Measurements from ENCODE around the gene TPST2. TPM values are rescaled to one million over a fixed set of nuclear protein-coding genes. Genes with fewer than 3 reads are reported as not detected.

The TPST2 gene
- total and polyA plus RNA-seq, 10 of the 15 experiments (the other 5 are each of a cell fraction or from before 2014, with no cell fraction given) = 6.3 to 33.7 (median 28.4) TPM

- RAD21 ChIA-PET (ENCODE audit: unreplicated experiment) = interaction anchor here (1.8 kb wide), 1 partner anchor 116 kb away, joined by 7 read pairs; no protein-coding TSS in a partner anchor
- BruUV-seq (replicated peaks) = no TSS peak
- CTCF ChIA-PET = interaction anchor here (1.2 to 7.1 kb wide), 6 partner anchors 19 to 192 kb away, joined by 3 to 47 read pairs (median 10); no protein-coding TSS in a partner anchor
- Histone ChIP-seq H3K36me3 (ENCODE audit: control insufficient read depth in 2 of 2, insufficient read depth in 2 of 2, low read length in 1 of 2) (peaks cover 0 to 3% of the 10 kb centered on the region in 2 experiments; a peak in 2 of 4 replicates), H4K20me1 (ENCODE audit: control insufficient read depth, insufficient read depth) (no peaks in the 10 kb centered on the region), H3K79me2 (ENCODE audit: control insufficient read depth, insufficient read depth, low read length) (peaks cover 62% of the 10 kb centered on the region), H3K27ac (ENCODE audit: control insufficient read depth, insufficient read depth) (peak overlapping the region; percentile 88), H3K9ac (ENCODE audit: control insufficient read depth, insufficient read depth, low read length) (peak overlapping the region; percentile 84), H3K4me3 (peak overlapping the region; percentile 97), H3K4me1 (ENCODE audit: control insufficient read depth, insufficient read depth, low read length) (peaks cover 29% of the 10 kb centered on the region), H2AFZ (ENCODE audit: control insufficient read depth, low read depth, low read length) (no peak overlapping the region), H3K27me3 (replicated peaks in 1 of 2; ENCODE audit: control insufficient read depth in 2 of 2, insufficient read depth in 2 of 2, low read length in 1 of 2) (no peaks in the 10 kb centered on the region), H3K4me2 (ENCODE audit: control insufficient read depth, insufficient read depth) (peak overlapping the region; percentile 97), H3K9me3 (replicated peaks; ENCODE audit: control insufficient read depth, insufficient read depth, low read length) (no peaks in the 10 kb centered on the region)
- no peak for DNase-seq (ENCODE audit: low read depth, low spot score)
- SMC1A ChIA-PET (ENCODE audit: uncharacterized antibody, unreplicated experiment) = interaction anchor here (1.8 to 4.3 kb wide), 2 partner anchors 15 to 116 kb away, joined by 4 to 17 read pairs; no protein-coding TSS in a partner anchor
- in situ Hi-C loops (cut with MboI) (no loop called here), intact Hi-C loops (cut with micrococcal nuclease; ENCODE audit: unreplicated experiment) (loop anchor here (5.0 kb wide), 1 partner anchor 48 kb away; no protein-coding TSS in a partner anchor)
- no peak for ATAC-seq
- WGBS (ENCODE audit: insufficient coverage, insufficient replicate concordance, low lambda C conversion rate, missing lambda C conversion rate) = 8% methylated on average over 2 of the region's 2 CpGs
- POLR2A ChIA-PET = interaction anchor here (1.0 kb wide), 1 partner anchor 185 kb away, joined by 3 read pairs; no protein-coding TSS in a partner anchor
- TF ChIP-seq, protein P1, sequence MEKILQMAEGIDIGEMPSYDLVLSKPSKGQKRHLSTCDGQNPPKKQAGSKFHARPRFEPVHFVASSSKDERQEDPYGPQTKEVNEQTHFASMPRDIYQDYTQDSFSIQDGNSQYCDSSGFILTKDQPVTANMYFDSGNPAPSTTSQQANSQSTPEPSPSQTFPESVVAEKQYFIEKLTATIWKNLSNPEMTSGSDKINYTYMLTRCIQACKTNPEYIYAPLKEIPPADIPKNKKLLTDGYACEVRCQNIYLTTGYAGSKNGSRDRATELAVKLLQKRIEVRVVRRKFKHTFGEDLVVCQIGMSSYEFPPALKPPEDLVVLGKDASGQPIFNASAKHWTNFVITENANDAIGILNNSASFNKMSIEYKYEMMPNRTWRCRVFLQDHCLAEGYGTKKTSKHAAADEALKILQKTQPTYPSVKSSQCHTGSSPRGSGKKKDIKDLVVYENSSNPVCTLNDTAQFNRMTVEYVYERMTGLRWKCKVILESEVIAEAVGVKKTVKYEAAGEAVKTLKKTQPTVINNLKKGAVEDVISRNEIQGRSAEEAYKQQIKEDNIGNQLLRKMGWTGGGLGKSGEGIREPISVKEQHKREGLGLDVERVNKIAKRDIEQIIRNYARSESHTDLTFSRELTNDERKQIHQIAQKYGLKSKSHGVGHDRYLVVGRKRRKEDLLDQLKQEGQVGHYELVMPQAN (conservative IDR thresholded peaks at IDR 0.05) = no peak
- TF ChIP-seq BMI1 (IDR thresholded peaks at IDR 0.05; ENCODE audit: borderline replicate concordance) (no peak), SKIL (IDR thresholded peaks at IDR 0.05; ENCODE audit: low read depth, poor library complexity, severe bottlenecking) (no peak), KLF5 (IDR thresholded peaks at IDR 0.05; ENCODE audit: partially characterized antibody) (no peak)
- TF ChIP-seq, protein P2, sequence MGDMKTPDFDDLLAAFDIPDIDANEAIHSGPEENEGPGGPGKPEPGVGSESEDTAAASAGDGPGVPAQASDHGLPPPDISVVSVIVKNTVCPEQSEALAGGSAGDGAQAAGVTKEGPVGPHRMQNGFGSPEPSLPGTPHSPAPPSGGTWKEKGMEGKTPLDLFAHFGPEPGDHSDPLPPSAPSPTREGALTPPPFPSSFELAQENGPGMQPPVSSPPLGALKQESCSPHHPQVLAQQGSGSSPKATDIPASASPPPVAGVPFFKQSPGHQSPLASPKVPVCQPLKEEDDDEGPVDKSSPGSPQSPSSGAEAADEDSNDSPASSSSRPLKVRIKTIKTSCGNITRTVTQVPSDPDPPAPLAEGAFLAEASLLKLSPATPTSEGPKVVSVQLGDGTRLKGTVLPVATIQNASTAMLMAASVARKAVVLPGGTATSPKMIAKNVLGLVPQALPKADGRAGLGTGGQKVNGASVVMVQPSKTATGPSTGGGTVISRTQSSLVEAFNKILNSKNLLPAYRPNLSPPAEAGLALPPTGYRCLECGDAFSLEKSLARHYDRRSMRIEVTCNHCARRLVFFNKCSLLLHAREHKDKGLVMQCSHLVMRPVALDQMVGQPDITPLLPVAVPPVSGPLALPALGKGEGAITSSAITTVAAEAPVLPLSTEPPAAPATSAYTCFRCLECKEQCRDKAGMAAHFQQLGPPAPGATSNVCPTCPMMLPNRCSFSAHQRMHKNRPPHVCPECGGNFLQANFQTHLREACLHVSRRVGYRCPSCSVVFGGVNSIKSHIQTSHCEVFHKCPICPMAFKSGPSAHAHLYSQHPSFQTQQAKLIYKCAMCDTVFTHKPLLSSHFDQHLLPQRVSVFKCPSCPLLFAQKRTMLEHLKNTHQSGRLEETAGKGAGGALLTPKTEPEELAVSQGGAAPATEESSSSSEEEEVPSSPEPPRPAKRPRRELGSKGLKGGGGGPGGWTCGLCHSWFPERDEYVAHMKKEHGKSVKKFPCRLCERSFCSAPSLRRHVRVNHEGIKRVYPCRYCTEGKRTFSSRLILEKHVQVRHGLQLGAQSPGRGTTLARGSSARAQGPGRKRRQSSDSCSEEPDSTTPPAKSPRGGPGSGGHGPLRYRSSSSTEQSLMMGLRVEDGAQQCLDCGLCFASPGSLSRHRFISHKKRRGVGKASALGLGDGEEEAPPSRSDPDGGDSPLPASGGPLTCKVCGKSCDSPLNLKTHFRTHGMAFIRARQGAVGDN (IDR thresholded peaks at IDR 0.05) = no peak
- TF ChIP-seq, protein P3, sequence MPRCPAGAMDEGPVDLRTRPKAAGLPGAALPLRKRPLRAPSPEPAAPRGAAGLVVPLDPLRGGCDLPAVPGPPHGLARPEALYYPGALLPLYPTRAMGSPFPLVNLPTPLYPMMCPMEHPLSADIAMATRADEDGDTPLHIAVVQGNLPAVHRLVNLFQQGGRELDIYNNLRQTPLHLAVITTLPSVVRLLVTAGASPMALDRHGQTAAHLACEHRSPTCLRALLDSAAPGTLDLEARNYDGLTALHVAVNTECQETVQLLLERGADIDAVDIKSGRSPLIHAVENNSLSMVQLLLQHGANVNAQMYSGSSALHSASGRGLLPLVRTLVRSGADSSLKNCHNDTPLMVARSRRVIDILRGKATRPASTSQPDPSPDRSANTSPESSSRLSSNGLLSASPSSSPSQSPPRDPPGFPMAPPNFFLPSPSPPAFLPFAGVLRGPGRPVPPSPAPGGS (IDR thresholded peaks at IDR 0.05; ENCODE audit: borderline replicate concordance, insufficient read depth, low read depth, low read length, poor library complexity, severe bottlenecking) = no peak
- no peak for FAIRE-seq
Observed at GRCh38 chr22:26480611-26480932, 109.4 kb downstream of the TPST2 start.
